HG03442 (cell line): ENCODE data around the gene MFSD8.
A peak's percentile ranks its signal among the peaks of the same experiment; 100 is the strongest.
"Not testable (repeated sequence)": the region's sequence is repeated elsewhere in the genome, so short reads cannot be mapped to it uniquely, and the experiment has no call there.

Source experiments
- ATAC-seq: cut with Tn5 transposase; IDR thresholded peaks from one replicate; pipeline ENCODE4 v1.9.1; 2021; ENCODE audit warnings: mild to moderate bottlenecking, moderate library complexity; ENCODE audit not compliant: unreplicated experiment

MFSD8 gene, protein sequence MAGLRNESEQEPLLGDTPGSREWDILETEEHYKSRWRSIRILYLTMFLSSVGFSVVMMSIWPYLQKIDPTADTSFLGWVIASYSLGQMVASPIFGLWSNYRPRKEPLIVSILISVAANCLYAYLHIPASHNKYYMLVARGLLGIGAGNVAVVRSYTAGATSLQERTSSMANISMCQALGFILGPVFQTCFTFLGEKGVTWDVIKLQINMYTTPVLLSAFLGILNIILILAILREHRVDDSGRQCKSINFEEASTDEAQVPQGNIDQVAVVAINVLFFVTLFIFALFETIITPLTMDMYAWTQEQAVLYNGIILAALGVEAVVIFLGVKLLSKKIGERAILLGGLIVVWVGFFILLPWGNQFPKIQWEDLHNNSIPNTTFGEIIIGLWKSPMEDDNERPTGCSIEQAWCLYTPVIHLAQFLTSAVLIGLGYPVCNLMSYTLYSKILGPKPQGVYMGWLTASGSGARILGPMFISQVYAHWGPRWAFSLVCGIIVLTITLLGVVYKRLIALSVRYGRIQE

DNA sequence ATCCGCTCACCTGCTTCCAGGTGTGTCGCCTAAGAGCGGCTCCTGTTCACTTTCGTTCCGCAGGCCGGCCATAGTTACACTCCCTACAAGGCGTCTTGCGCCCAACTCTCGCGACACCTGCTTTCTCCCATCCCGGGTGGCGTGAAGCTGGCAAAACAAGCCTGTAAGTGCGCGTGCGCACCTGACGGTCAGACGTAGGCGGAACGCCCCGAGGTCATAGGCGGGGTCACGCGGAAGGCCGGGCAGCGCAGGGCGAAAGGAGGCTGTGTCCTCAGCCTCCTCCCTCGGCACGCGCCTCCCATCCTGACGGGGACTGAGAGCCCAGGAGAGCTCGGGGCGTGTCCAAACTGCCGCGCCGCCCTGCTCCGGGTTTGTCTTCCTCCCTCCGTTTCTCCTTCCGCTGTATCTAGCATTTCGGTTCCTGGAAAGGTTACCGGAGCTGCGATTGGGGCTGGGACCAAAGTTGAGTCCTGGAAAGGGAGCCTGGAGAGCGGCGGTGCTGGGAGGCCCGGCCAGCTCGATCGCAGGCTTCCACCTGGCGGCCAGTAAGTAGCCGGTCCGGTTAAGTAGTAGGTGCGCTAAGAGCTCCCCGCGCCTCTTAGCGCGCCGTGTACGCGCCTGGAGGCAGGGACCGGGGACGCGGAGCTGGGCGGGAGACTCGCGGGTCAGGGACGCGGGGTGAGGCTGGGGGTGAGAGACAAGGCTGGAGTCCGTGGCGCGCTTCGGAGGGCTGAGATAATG, at the start of gene MFSD8, which contains the start of gene ABHD18:
TSS of gene MFSD8 (minus strand) at position 112 of the 741 bp plus-strand sequence. CDS start at position 72, 40 bp downstream.
TSS of gene ABHD18 (plus strand) at position 345 of the 741 bp plus-strand sequence. CDS start 17,550 bp downstream, outside the sequence.
- peak; percentile 94 for ATAC-seq

DNA sequence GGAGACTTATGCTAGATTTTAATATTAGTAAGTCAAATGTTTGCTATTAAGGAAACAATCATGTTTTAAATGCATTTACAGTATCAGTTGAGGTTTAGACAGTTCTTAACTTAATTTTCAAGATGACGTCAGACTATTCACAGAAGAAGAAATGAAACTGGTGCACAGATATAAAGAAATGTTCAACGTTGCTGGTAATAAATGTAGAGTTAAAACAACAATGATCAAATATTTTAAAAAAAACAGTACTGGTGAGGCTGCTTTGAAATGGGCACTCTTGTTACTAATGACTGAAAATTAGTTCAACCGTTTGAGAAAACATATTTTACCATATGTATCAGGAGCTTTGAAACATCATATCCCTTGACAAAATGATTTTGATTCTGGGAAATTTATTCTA, 44.5 kb upstream of the MFSD8 start:
- no peak for ATAC-seq

DNA sequence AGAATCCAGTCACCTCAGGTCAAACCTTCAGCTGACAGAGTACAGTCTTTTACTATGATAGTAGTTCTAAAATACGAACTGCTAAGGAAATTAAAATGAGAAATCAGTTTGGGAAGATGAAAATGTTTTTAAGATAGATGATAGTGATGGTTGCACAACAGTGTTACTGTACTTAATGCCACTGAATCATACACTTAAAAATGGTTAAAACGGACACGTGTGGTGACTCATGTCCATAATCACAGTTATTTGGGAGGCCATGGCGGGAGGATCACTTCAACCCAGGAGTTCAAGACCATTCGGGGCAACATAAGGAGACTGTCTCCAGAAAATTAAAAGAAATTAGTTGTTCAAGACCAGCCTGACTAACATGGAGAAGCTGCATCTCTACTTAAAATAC, 41.6 kb upstream of the MFSD8 start:
- ATAC-seq = no peak

DNA sequence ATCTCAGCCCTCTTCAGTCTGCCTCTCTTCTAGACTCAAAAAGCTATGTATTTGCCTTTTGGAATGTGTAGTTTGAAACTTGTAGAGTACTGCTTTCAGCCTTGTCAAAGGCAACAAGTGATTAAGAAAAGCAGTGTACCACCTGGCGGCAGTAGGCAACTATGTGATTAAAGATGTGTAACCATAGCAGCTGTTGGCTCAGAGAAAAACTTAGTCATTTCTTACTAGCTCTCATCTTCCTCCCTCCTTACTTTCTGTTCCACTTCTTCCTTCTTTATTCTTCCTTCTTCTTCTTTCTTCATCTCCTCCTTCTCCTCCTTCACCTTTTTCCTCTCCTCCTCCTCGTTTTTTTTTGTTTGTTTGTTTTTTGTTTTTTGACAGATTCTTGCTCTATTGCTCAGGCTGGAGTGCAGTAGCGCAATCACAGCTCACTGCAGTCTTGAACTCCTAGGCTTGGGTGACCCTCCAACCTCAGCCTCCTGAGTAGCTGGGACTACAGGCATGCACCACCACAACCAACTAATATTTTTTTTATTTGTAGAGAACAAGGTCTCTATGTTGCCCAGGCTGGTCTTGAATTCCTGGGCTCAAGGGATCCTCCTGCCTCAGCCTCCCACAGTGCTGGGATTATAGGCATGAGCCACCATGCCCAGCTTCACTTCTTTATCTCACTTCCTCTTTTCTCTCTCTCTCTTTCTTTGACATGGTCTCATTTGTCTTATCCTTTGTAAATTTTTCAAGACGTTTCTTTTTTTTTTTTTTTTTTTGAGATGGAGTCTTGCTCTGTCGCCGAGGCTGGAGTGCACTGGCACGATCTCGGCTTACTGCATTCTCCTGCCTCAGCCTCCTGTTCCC, 32.8 kb upstream of the MFSD8 start:
- peak; percentile 99 for ATAC-seq

DNA sequence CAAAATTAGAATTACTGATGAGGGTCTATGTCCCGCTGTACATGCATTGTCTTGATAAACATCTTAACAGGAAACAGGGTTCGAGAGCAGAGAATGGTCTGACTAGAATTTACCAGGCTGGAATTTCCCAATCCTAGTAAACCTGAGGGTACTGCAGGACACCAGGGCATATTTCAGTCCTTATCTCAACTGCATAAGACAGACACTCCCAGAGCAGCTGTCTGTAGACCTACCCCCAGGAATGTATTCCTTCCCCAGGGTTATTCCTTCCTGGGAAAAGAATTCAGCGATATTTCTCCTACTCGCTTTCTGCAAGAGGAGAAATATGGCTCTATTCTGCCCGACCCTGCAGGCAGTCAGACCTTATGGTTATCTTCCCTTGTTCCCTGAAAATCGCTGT, 31.5 kb upstream of the MFSD8 start:
- ATAC-seq = not testable (repeated sequence)

DNA sequence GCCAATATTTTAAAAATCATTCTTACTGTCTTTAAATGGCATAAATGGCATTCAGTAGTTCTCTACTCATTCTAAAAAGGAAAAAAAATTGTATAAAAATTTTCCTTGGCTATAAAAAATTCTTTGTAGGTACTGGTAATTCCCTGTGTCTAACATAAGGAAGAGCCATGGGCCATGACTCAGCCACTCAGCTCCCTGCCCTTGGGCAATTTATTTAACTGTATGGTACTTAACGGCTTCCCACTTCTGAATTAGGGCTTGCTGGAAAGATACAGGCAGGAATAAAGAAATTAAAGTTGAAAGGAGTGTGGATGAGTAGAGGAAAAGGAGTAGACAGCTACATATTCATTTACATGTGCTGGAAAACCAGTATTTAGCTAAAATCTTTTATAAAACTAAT, 30.8 kb upstream of the MFSD8 start:
- ATAC-seq = no peak

DNA sequence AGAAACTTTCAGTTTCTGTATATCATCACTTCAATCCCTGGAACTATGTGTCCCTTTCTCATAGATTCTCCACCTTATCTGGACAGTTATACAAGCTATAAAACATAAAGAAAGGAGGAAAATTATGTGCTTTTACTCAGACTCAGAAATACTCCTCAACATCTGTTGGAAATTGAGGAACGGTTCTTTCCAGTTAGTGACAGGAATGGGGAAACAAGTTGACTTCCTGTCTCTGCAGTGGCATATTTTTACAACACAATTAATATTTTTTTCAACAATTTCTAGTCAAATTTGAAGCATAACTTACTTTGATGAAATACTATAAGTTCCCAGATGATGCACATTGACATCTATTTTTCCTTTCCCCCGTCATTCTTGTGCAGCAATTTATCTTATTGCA, 28.2 kb upstream of the MFSD8 start:
- no peak for ATAC-seq

DNA sequence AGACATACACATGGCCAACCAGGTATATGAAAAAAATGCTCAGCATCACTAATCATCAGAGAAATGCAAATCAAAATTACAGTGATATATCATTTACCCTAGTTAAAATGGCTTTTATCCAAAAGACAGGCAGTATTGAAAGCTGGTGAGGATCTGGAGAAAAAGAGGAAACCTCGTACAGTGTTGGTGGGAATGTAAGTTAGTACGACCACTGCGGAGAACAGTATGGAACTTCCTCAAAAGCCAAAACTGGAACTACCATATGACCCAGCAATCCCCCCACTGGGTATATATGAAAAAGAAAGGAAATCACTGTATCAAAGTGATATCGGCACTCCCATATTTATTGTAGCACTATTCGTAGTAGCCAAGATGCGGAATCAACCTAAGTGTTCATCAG, 23.7 kb upstream of the MFSD8 start:
- ATAC-seq = no peak

DNA sequence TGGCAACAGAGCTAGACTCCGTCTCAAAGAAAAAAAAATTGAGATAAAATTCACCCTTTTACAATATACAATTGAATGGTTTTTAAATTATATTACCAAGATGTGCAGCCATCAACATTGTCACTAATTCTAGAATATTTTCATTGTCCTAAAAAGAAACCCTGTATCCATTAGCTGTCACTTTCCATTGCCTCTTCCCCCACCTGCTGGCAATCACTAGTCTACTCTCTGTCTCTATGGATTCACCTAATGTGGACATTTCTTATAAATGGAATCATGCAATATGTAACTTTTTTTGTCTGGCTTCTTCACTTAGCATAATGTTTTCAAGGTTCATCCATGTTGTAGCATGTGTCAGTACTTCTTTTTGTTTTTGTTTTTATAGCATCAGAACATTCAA, 21.0 kb upstream of the MFSD8 start:
- ATAC-seq = no peak

DNA sequence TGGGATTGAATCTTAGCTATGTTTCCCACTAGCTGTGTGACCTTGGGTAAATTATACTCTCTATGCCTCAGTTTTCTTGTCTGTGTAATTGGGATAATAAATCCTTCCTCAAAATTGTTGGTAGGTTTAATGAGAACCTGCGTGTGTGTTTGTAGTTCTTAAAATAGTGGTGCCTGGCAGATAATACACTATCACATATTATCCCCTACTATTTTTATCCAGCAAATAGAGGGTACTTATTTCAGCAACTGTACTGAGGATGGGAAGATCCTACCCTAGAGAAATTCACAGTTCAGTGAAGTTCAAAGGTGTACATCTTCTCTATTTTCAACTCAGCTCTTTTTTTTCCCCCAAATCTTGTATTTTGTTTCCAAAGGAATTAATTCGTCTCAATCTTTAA, 17.5 kb upstream of the MFSD8 start:
- ATAC-seq = no peak

DNA sequence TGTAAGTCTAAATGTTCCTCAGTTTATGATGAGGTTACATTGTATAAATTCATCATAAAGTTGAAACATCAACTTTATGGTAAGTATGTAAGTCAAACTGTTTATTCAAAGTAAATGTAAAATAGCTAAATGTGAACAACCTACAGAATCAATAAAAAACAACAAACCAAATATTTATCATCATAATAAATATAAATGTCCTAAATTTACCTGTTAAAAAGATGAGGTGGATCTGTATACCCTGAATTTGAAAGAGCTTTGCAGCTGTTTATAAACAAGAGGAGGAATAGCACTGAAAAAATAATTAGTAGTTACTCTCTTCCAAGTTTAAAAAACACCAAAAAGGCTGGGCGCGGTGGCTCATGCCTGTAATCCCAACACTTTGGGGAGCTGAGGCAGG, 14.0 kb upstream of the MFSD8 start:
- no peak for ATAC-seq

DNA sequence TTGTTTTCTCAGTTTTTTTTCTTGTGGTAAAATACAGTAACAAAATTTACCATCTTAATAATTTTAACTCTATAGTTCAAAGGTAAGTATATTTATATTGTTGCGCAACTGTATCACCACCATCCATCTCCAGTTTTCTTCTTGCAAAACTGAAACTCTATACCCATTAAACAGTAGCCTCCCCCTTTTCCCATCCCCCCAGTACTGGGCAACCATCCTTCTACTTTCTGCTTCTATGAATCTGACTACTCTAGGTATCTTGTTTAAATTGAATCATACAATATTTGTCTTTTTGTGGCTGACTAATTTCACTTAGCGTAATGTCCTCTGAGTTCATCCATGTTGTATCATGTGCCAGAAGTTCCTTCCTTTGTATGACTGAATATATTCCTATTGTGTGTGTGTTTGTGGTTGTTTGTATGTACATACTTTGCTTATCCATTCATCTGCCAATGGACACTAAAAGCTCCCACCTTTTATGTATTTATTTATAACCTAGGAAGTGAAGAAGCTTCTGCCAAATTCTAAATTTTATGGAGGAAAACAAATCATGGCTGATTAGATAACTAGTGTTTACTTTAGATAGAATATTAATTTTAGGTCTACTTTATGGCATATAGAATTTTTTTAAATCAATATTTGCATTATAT, 10.3 kb upstream of the MFSD8 start:
- ATAC-seq = no peak

DNA sequence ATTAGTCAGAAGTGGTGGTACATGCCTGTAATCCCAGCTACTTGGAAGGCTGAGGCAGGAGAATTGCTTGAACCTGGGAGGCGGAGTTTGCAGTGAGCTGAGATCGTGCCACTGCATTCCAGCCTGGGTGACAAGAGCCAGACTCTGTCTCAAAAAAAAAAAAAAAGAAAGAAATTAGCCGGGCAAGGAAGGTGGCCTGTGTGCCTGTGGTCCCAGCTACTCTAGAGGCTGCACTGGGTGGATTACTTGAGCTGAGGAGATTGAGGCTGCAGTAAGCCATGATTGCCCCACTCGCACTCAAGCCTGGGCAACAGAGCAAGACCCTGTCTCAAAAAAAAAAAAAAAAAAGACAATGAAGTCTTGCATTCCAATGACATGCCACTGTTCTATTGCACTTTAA, 6.0 kb upstream of the MFSD8 start:
- ATAC-seq = not testable (repeated sequence)

DNA sequence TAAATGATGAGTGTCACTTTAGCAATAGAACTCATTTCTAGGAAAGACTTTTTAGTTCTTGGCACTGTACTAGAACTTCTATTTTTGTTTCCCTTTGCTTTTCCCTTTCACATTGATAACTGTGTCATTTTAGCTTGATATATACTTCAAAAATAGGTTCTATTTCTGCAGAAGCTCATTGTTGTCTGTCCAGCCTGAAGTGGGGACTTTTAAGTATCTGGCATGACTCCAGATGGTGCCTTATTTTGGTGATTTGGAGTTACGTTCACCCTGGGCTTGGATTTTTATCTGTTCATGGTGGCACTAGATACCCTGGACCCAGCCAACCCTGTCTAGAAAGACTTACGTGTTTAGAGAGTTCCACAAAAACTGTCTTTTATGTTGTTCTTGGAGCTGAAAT, 3.6 kb upstream of the MFSD8 start:
- no peak for ATAC-seq

DNA sequence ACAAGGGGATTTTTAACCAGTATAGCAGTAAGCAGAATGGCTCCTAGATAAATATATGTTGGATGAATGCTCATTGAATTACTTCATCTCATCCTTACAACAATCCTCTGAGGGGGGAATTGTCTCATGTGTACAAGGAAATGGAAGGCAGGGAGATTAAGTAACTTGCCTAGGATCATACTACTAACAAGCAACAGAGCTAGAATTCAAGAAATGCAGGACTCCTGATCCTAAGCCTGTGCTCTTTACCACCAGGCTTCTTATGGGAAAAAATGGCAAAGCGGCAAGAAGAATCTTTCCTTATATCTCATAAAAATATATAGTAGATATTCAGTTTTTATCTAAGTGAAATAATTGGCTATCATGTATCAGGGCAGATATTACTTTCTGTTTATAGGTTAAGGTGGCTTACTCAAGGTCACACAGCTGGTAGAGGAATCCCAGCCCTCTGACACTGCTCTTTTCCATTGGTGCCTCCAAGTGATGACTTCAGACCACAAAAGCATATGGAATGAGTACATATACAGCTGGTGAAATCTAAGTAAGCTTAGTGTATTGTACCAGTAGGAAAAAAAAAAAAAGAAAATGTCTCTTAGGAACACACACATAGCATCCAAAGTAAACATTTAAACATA, 2.3 kb upstream of the MFSD8 start:
- ATAC-seq = no peak

DNA sequence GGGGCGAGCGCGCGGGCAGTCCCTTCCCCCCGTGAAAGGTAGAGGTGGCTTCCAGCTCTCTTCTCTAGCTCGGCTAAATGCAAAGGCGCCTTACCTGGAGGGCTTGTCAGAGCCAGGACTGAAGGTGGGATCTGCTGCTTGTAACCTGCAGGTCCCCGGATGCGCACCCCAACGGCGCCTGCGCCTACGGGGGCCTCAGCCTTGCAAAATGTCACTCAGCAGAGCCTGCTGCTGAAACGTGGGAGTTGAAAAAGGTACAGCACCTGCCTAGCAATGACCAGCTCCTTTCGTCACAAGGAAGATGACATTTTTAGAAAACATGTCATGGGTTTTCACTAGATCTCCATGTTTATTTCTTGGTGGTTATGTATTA, 816 bp upstream of the MFSD8 start:
- ATAC-seq = peak; percentile 35

DNA sequence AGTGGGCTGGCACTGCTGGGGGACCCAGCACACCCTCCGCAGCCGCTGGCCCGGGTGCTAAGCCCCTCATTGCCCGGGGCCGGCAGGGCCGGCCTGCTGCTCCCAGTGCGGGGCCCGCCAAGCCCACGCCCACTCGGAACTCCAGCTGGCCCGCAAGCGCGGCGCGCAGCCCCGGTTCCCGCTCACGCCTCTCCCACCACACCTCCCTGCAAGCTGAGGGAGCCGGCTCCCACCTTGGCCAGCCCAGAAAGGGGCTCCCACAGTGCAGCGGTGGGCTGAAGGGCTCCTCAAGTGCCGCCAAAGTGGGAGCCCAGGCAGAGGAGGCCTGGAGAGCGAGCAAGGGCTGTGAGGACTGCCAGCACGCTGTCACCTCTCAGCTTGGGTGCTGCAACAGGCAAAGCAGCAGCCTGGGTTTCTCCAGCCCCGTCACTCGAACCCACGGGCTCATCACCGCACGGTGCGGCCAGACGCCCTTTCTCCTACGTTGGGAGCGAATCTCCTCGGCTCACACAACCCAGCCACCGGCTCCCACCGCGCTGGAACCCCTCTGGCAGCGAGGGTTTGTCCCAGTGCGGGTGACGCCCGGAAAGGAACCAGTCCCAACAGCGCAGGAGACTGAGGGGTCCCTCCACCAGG, 429 bp downstream of the MFSD8 start:
- peak; percentile 16 for ATAC-seq

DNA sequence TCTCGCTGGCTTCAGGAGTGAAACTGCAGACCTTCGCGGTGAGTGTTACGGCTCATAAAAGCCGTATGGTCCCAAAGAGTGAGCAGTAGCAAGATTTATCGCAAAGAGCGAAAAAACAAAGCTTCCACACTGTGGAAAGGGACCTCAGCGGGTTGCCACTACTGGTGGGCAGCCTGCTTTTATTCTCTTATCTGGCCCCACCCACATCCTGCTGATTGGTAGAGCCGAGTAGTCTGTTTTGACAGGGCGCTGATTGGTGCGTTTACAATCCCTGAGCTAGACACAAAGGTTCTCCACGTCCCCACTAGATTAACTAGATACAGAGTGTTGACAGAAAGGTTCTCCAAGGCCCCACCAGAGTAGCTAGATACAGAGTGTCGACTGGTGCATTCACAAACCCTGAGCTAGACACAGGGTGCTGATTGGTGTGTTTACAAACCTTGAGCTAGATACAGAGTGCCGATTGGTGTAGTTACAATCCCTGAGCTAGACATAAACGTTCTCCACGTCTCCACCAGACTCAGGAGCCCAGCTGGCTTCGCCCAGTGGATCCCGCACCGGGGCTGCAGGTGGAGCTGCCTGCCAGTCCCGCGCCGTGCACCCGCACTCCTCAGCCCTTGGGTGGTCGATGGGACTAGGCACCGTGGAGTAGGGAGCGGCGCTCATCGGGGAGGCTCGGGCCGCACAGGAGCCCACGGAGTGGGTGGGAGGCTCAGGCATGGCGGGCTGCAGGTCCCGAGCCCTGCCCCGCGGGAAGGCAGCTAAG, 1.2 kb downstream of the MFSD8 start:
- not testable (repeated sequence) for ATAC-seq

DNA sequence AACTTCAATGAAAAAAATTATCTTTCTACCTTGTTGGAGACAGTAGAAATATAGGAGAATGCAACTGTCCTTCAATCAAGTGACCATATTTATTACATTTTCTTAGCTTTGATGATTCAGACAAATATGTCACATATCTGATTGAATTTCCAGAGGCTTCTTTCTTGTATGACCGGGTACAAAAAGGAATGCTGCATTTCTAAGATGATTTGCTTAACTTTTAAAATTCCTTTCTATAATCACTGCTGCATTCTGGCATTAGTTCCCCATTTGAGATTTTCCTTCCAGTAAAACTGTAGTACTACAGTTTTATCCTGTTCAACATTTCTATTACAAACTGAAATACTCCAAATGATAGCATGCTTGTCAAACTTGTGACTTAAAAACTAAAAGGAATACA, 5.2 kb downstream of the MFSD8 start:
- ATAC-seq = no peak
